Measurements from ENCODE around the gene DACT3. TPM values are rescaled to one million over a fixed set of nuclear protein-coding genes. Genes with fewer than 3 reads are reported as not detected.
A peak's percentile ranks its signal among the peaks of the same experiment; 100 is the strongest.

The DACT3 gene
- total and polyA plus RNA-seq, 2 experiments from 2014 or later: 0.78 to 2.6 TPM

MicroRNA genes within 50 kb of the gene (microRNA counts, 767-probe panel; counts per million panel counts)
- microRNA hsa-miR-320e: not detected

Small RNA genes within 50 kb of the gene (microRNA-seq; reads per million reads assigned to microRNA genes)
- 0.66 reads per million for gene MIR320E

Small RNA genes within 50 kb of the gene (small RNA-seq; reads per million reads assigned to genes)
- gene MIR320E (ENCODE audit: low replicate concordance): not detected
- gene RN7SL364P (ENCODE audit: low replicate concordance): 0.52 reads per million, percentile 36 among the genes with 10 or more reads in this experiment

Other genes starting within 250 kb of the DACT3 start
- gene CCDC8, start 247.6 kb downstream of the DACT3 start, total RNA-seq (2014; rRNA removed; shearing (Covaris generic)): 16.5 and 17.4 TPM in 2 replicates
- gene CCDC8, start 247.6 kb downstream of the DACT3 start, polyA plus RNA-seq (2016; fragmentation: Nextera tagmentation; extraction: Ambion mirVana): 5.6 and 6.0 TPM in 2 replicates
- 2.3 and 2.6 TPM in 2 replicates for gene PNMA8C, start 232.2 kb downstream of the DACT3 start, total RNA-seq (2014; rRNA removed; shearing (Covaris generic))
- 0.44 and 0.59 TPM in 2 replicates for gene PNMA8C, start 232.2 kb downstream of the DACT3 start, polyA plus RNA-seq (2016; fragmentation: Nextera tagmentation; extraction: Ambion mirVana)
- 17.8 and 19.6 TPM in 2 replicates for gene PNMA8A, start 189.6 kb downstream of the DACT3 start, total RNA-seq (2014; rRNA removed; shearing (Covaris generic))
- gene PNMA8A, start 189.6 kb downstream of the DACT3 start, polyA plus RNA-seq (2016; fragmentation: Nextera tagmentation; extraction: Ambion mirVana): 21.7 and 28.0 TPM in 2 replicates
- 1.6 and 1.7 TPM in 2 replicates for gene PNMA8B, start 165.3 kb downstream of the DACT3 start, total RNA-seq (2014; rRNA removed; shearing (Covaris generic))
- gene PNMA8B, start 165.3 kb downstream of the DACT3 start, polyA plus RNA-seq (2016; fragmentation: Nextera tagmentation; extraction: Ambion mirVana): 0.44 and 0.80 TPM in 2 replicates
- gene CALM3, start 59.9 kb downstream of the DACT3 start, total RNA-seq (2014; rRNA removed; shearing (Covaris generic)): 193 and 215 TPM in 2 replicates
- 143 and 148 TPM in 2 replicates for gene CALM3, start 59.9 kb downstream of the DACT3 start, polyA plus RNA-seq (2016; fragmentation: Nextera tagmentation; extraction: Ambion mirVana)
- gene PTGIR, start 36.1 kb downstream of the DACT3 start, total RNA-seq (2014; rRNA removed; shearing (Covaris generic)): not detected in 2 replicates
- gene PTGIR, start 36.1 kb downstream of the DACT3 start, polyA plus RNA-seq (2016; fragmentation: Nextera tagmentation; extraction: Ambion mirVana): not detected in 2 replicates
- not detected in 2 replicates for gene GNG8, start 25.0 kb downstream of the DACT3 start, total RNA-seq (2014; rRNA removed; shearing (Covaris generic))
- 5.7 and 5.9 TPM in 2 replicates for gene GNG8, start 25.0 kb downstream of the DACT3 start, polyA plus RNA-seq (2016; fragmentation: Nextera tagmentation; extraction: Ambion mirVana)
- gene PRKD2, start 55.9 kb upstream of the DACT3 start, total RNA-seq (2014; rRNA removed; shearing (Covaris generic)): 66.6 and 68.0 TPM in 2 replicates
- 53.8 and 53.9 TPM in 2 replicates for gene PRKD2, start 55.9 kb upstream of the DACT3 start, polyA plus RNA-seq (2016; fragmentation: Nextera tagmentation; extraction: Ambion mirVana)
- 25.5 and 31.9 TPM in 2 replicates for gene FKRP, start 84.9 kb upstream of the DACT3 start, total RNA-seq (2014; rRNA removed; shearing (Covaris generic))
- 8.9 and 11.5 TPM in 2 replicates for gene FKRP, start 84.9 kb upstream of the DACT3 start, polyA plus RNA-seq (2016; fragmentation: Nextera tagmentation; extraction: Ambion mirVana)
- gene STRN4, start 85.3 kb upstream of the DACT3 start, total RNA-seq (2014; rRNA removed; shearing (Covaris generic)): 131 and 140 TPM in 2 replicates
- 58.0 and 62.1 TPM in 2 replicates for gene STRN4, start 85.3 kb upstream of the DACT3 start, polyA plus RNA-seq (2016; fragmentation: Nextera tagmentation; extraction: Ambion mirVana)
- gene SLC1A5, start 127.4 kb upstream of the DACT3 start, total RNA-seq (2014; rRNA removed; shearing (Covaris generic)): 249 and 272 TPM in 2 replicates
- 103 and 109 TPM in 2 replicates for gene SLC1A5, start 127.4 kb upstream of the DACT3 start, polyA plus RNA-seq (2016; fragmentation: Nextera tagmentation; extraction: Ambion mirVana)
- gene AP2S1, start 189.7 kb upstream of the DACT3 start, total RNA-seq (2014; rRNA removed; shearing (Covaris generic)): 115 and 140 TPM in 2 replicates
- 278 and 299 TPM in 2 replicates for gene AP2S1, start 189.7 kb upstream of the DACT3 start, polyA plus RNA-seq (2016; fragmentation: Nextera tagmentation; extraction: Ambion mirVana)
- 49.4 and 57.7 TPM in 2 replicates for gene ARHGAP35, start 199.8 kb upstream of the DACT3 start, total RNA-seq (2014; rRNA removed; shearing (Covaris generic))
- gene ARHGAP35, start 199.8 kb upstream of the DACT3 start, polyA plus RNA-seq (2016; fragmentation: Nextera tagmentation; extraction: Ambion mirVana): 13.6 and 14.4 TPM in 2 replicates

Measured in GM23338 (cell line).